T-cell (primary cell): Measurements from ENCODE around the gene SSBP4. TPM values are rescaled to one million over a fixed set of nuclear protein-coding genes. Genes with fewer than 3 reads are reported as not detected.

Experiments
- ATAC-seq, 4 experiments: fragments of 200-7000 bp in 3 of 4; fragments of 150-1000 bp in 1 of 4; cut with Tn5 transposase; replicated peaks in 1 of 4; 1 replicate in 3 of 4; 2 replicates in 1 of 4; pipeline ENCODE4 v1.10.0; 2021; ENCODE audit warnings: moderate library complexity in 3 of 4, mild to moderate bottlenecking in 2 of 4, moderate number of reproducible peaks in 1 of 4
- CTCF ChIA-PET, 2 donors: fragments of 300-600 bp; sonication (Branson Sonifier 250); formaldehyde crosslinking; loops; one replicate each; lab custom pipeline; 2022; ENCODE audit warnings: antibody characterized with exemption in 2 of 2; lab: Charles Lee
- POLR2A ChIA-PET, 2 donors: fragments of 300-600 bp; sonication (Branson Sonifier 250); formaldehyde crosslinking; loops; one replicate each; lab custom pipeline; 2022; ENCODE audit warnings: antibody characterized with exemption in 2 of 2; lab: Charles Lee
- DNase-seq, 35 experiments: peaks; one replicate each; pipeline versions ENCODE4 v3.0.0 to v3.0.0-alpha.2; 2013 to 2023
- H3K27ac ChIP-seq: one replicate; pipeline ENCODE4 v1.5.1; 2013; ENCODE audit warnings: low read length
- H3K27me3 ChIP-seq, 2 experiments: replicated peaks in 1 of 2; 1 replicate in 1 of 2; 2 replicates in 1 of 2; pipeline versions ENCODE4 v1.6.1 to v1.7.0; 2013; ENCODE audit warnings: low read length in 1 of 2, mixed read lengths in 1 of 2; ENCODE audit not compliant: control insufficient read depth in 2 of 2, insufficient read depth in 2 of 2; ENCODE audit errors: extremely low read depth in 1 of 2
- H3K36me3 ChIP-seq, 2 donors: 1 replicate in 1 of 2; 2 replicates in 1 of 2; pipeline versions ENCODE4 v1.6.1 to v1.7.0; 2013; ENCODE audit warnings: low read length in 1 of 2; ENCODE audit not compliant: control insufficient read depth in 2 of 2, insufficient read depth in 1 of 2; ENCODE audit errors: extremely low read depth in 1 of 2
- H3K4me1 ChIP-seq, 2 experiments: 1 replicate in 1 of 2; 2 replicates in 1 of 2; pipeline versions ENCODE4 v1.6.1 to v1.7.0; 2013; ENCODE audit warnings: low read length in 2 of 2, mixed read lengths in 1 of 2; ENCODE audit not compliant: insufficient read depth in 2 of 2, control insufficient read depth in 1 of 2; ENCODE audit errors: extremely low read depth in 1 of 2
- H3K4me3 ChIP-seq, 2 donors: 1 replicate in 1 of 2; 2 replicates in 1 of 2; pipeline versions ENCODE4 v1.5.1 to v1.7.0; 2013; ENCODE audit warnings: mild to moderate bottlenecking in 2 of 2, low read length in 1 of 2, moderate library complexity in 1 of 2; ENCODE audit not compliant: control insufficient read depth in 1 of 2; ENCODE audit errors: extremely low read depth in 1 of 2
- H3K9me3 ChIP-seq: 2 replicates; pipeline ENCODE4 v1.7.0; 2013
- H3K27ac Mint-ChIP-seq, 2 donors: one replicate each; pipeline ENCODE4 v1.8.0; 2020 to 2021; ENCODE audit warnings: mild to moderate bottlenecking in 2 of 2, mixed read lengths in 2 of 2
- H3K27me3 Mint-ChIP-seq, 2 donors: one replicate each; pipeline ENCODE4 v1.8.0; 2021 to 2022; ENCODE audit warnings: mixed read lengths in 2 of 2
- H3K36me3 Mint-ChIP-seq: one replicate; pipeline ENCODE4 v1.8.0; 2021; ENCODE audit warnings: mixed read lengths
- H3K4me1 Mint-ChIP-seq, 3 donors: one replicate each; pipeline ENCODE4 v1.8.0; 2020 to 2022; ENCODE audit warnings: mixed read lengths in 3 of 3, mild to moderate bottlenecking in 1 of 3
- H3K4me3 Mint-ChIP-seq, 3 donors: one replicate each; pipeline ENCODE4 v1.8.0; 2020 to 2022; ENCODE audit warnings: mild to moderate bottlenecking in 3 of 3, mixed read lengths in 3 of 3, moderate library complexity in 3 of 3
- H3K9me3 Mint-ChIP-seq, 3 donors: one replicate each; pipeline ENCODE4 v1.8.0; 2020 to 2022; ENCODE audit warnings: mixed read lengths in 3 of 3
- WGBS: methylation state at CpG from one replicate; pipeline ENCODE4 v1.1.5; 2013; ENCODE audit warnings: missing lambda C conversion rate; ENCODE audit not compliant: insufficient coverage; 5-methylcytosine and 5-hydroxymethylcytosine counted together
- total RNA-seq, 35 experiments: library from RNA in 6 of 35; stranded (reverse) in 6 of 35; fragments of 120-200 nt in 1 of 35; gene quantifications; one replicate each; pipeline versions ENCODE4 v1.2.1 to v1.2.4 and lab custom pipeline; 2013 to 2026

The SSBP4 gene
- total RNA-seq, 5 donors from 2014 or later (not counting 1 experiment from before 2014, with no cell fraction given) = 71.3 to 127 (median 102) TPM

DNA sequence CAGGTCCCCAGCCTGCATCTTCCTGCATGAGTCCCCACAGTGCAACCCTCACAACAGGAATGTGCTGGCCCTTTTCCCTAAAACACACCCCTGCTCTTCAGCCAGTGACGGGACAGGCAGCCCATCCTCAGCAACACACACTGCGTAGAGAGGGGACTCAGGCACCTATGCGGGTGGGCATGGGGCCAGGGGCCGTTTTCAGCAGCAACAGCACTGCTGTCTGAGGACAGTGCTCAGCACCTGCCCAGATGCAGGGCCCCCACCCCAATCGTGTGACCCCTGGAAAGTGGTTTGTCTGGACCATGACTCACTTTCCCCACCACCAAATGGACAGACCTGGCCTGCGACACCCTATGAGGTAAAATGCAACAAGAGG, 46.8 kb downstream of the SSBP4 start:
- POLR2A ChIA-PET = no interaction called here
- Mint-ChIP-seq H3K27ac (no peak overlapping the region), H3K27me3 (no peaks in the 10 kb centered on the region), H3K36me3 (peaks cover 23% of the 10 kb centered on the region), H3K4me1 (peaks cover 0 to 25% (median 9%) of the 10 kb centered on the region in 3 donors), H3K9me3 (no peaks in the 10 kb centered on the region), H3K4me3 (no peak overlapping the region)
- 93% methylated on average over 5 of the region's 6 CpGs for WGBS
- DNase-seq (no peak), ATAC-seq (no peak)
- no peak overlapping the region for H3K27ac ChIP-seq
- CTCF ChIA-PET = no interaction called here
- H3K36me3 ChIP-seq = peaks cover 9 to 45% of the 10 kb centered on the region in 2 donors
- peaks cover 0 to 32% of the 10 kb centered on the region in 2 experiments for H3K4me1 ChIP-seq
- H3K9me3 ChIP-seq = no peaks in the 10 kb centered on the region
- H3K4me3 ChIP-seq = no peak overlapping the region
- H3K27me3 ChIP-seq = no peaks in the 10 kb centered on the region

GRCh38 chr19:18466354-18466753, 47.2 kb downstream of the SSBP4 start:
- no peak overlapping the region for H3K4me3 ChIP-seq
- Mint-ChIP-seq H3K4me3 (no peak overlapping the region), H3K9me3 (no peaks in the 10 kb centered on the region), H3K27ac (no peak overlapping the region), H3K4me1 (peaks cover 0 to 25% (median 9%) of the 10 kb centered on the region in 3 donors), H3K27me3 (no peaks in the 10 kb centered on the region), H3K36me3 (peaks cover 22% of the 10 kb centered on the region)
- H3K36me3 ChIP-seq = peaks cover 9 to 43% of the 10 kb centered on the region in 2 donors
- ChIA-PET POLR2A (no interaction called here), CTCF (no interaction called here)
- peaks cover 0 to 32% of the 10 kb centered on the region in 2 experiments for H3K4me1 ChIP-seq
- H3K27ac ChIP-seq = no peak overlapping the region
- H3K27me3 ChIP-seq = no peaks in the 10 kb centered on the region
- DNase-seq = no peak
- ATAC-seq = no peak
- 96% methylated on average over 11 of the region's 11 CpGs for WGBS
- H3K9me3 ChIP-seq = no peaks in the 10 kb centered on the region

DNA sequence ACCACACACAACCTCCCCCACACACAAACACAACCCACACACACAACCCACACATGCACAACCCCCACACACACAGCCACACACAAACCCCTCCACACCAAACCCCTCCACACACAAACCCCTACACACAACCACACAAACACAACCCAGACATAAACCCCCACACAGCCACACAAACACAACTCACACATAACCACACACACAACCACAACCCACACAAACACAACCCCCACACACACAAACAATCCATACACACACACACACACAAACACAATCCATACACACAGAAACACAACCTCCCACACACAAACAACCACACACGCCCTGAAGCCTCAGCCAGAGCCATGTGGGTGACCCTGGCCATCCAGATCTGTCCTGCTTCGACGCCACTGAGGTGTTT, 48.8 kb downstream of the SSBP4 start:
- 95% methylated on average over 3 of the region's 3 CpGs for WGBS
- peaks cover 12 to 38% of the 10 kb centered on the region in 2 donors for H3K36me3 ChIP-seq
- peaks cover 2 to 24% (median 11%) of the 10 kb centered on the region in 3 donors for H3K4me1 Mint-ChIP-seq

GRCh38 chr19:18468517-18468916, 49.3 kb downstream of the SSBP4 start:
- CTCF ChIA-PET = interaction anchor here (0.5 to 0.6 kb wide), 2 partner anchors 209 to 636 kb away, joined by 3 read pairs; no protein-coding TSS in a partner anchor
- Histone ChIP-seq H3K36me3 (peaks cover 12 to 39% of the 10 kb centered on the region in 2 donors), H3K4me3 (no peak overlapping the region), H3K9me3 (no peaks in the 10 kb centered on the region), H3K27ac (no peak overlapping the region), H3K27me3 (no peaks in the 10 kb centered on the region), H3K4me1 (peaks cover 0 to 38% of the 10 kb centered on the region in 2 experiments)
- no peak for DNase-seq
- Mint-ChIP-seq H3K27me3 (no peaks in the 10 kb centered on the region), H3K27ac (no peak overlapping the region), H3K4me3 (no peak overlapping the region), H3K36me3 (peaks cover 12% of the 10 kb centered on the region), H3K9me3 (no peaks in the 10 kb centered on the region), H3K4me1 (peaks cover 4 to 28% (median 13%) of the 10 kb centered on the region in 3 donors)
- 79% methylated on average over 2 of the region's 3 CpGs for WGBS
- no peak for ATAC-seq
- POLR2A ChIA-PET = no interaction called here

More for the DNA sequence above, 48.8 kb downstream of the SSBP4 start:
- no peaks in the 10 kb centered on the region for H3K27me3 ChIP-seq
- H3K4me3 ChIP-seq = no peak overlapping the region
- ChIA-PET POLR2A (no interaction called here), CTCF (interaction anchor here in 1 of 2 donors (0.5 kb wide), 1 partner anchor 210 kb away, joined by 3 read pairs; no protein-coding TSS in a partner anchor)
- Mint-ChIP-seq H3K27me3 (no peaks in the 10 kb centered on the region), H3K9me3 (no peaks in the 10 kb centered on the region), H3K27ac (peak overlapping the region in 1 of 2 donors; percentile 48), H3K4me3 (no peak overlapping the region), H3K36me3 (peaks cover 13% of the 10 kb centered on the region)
- no peaks in the 10 kb centered on the region for H3K9me3 ChIP-seq
- ATAC-seq (no peak), DNase-seq (no peak)
- no peak overlapping the region for H3K27ac ChIP-seq
- H3K4me1 ChIP-seq = peaks cover 0 to 33% of the 10 kb centered on the region in 2 experiments

DNA sequence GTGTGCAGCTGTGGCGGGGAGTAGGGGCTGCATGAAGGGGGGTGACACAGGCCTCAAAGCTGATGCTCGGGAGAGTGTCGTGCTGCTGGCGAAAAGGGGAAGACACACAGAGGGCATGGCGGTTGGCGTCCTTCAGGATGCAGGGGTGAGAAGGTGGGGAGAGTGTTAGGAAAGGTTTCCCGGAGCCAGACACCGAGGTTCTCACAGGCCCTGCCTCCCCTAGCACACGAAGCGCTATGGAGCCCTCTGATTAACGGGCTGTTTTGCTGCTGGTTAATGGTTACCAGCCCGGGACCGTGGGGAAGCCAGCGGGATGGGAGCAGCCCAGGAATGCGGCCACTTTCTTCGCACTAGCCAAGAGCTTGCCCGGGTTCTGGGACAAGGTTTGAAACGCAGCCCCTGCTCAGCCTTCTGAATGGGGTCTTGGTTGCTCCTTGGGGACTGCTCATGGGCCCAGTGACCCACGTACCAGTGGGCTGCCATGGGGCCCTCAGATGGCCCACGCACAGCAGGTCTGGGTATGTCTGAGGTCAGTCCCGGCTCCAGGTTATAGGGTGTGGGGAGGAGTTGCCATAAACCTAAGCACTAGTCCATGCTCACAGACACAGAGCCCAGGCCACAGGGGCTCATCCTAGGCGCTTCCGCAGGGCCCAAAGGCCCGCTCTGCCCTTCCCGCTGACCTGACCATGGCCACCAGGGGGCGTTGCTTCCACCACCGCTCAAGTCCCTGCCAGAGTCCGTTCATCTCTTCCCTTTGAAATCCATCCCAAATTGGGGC, 50.1 kb downstream of the SSBP4 start:
- no peak overlapping the region for H3K4me3 ChIP-seq
- DNase-seq (peak in 30 of 35 experiments; percentile 29 to 80 (median 52)), ATAC-seq (peak; percentile 52 to 55 (median 53))
- H3K4me1 ChIP-seq = peaks cover 0 to 46% of the 10 kb centered on the region in 2 experiments
- no peak overlapping the region for H3K27ac ChIP-seq
- Mint-ChIP-seq H3K36me3 (peaks cover 11% of the 10 kb centered on the region), H3K27ac (no peak overlapping the region), H3K4me1 (peaks cover 4 to 35% (median 16%) of the 10 kb centered on the region in 3 donors), H3K4me3 (no peak overlapping the region), H3K27me3 (no peaks in the 10 kb centered on the region), H3K9me3 (no peaks in the 10 kb centered on the region)
- H3K27me3 ChIP-seq = no peaks in the 10 kb centered on the region
- CTCF ChIA-PET = interaction anchor here (0.6 to 1.1 kb wide), 5 partner anchors 16 to 636 kb away, joined by 3 to 5 read pairs (median 3); no protein-coding TSS in a partner anchor
- H3K9me3 ChIP-seq = no peaks in the 10 kb centered on the region
- peaks cover 12 to 36% of the 10 kb centered on the region in 2 donors for H3K36me3 ChIP-seq
- POLR2A ChIA-PET = no interaction called here
- 82% methylated on average over 23 of the region's 28 CpGs for WGBS

DNA sequence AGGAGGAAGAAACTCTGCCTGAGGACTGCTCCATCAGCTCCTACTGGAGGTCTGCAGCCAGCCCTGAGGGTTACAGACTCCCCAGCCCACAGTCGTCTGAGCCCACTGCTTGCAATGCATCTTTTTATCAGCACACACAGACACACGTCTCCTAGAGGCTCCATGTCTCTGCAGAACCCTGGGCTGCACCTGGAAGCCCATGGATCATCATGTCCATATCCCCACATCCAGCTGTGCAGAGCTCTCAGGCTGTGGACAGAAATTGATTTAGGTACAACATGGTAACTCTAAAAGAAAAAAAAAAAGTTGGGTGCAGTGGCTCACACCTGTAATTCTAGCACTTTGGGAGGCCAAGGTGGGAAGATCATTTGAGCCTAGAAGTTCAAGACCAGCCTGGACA, 51.6 kb downstream of the SSBP4 start:
- POLR2A ChIA-PET = no interaction called here
- H3K36me3 ChIP-seq = peaks cover 8 to 22% of the 10 kb centered on the region in 2 donors
- H3K9me3 Mint-ChIP-seq = no peaks in the 10 kb centered on the region

More for the DNA sequence above, 51.6 kb downstream of the SSBP4 start:
- Histone ChIP-seq H3K9me3 (no peaks in the 10 kb centered on the region), H3K4me1 (peaks cover 0 to 61% of the 10 kb centered on the region in 2 experiments), H3K4me3 (no peak overlapping the region), H3K27ac (no peak overlapping the region), H3K27me3 (no peaks in the 10 kb centered on the region)
- no peaks in the 10 kb centered on the region for H3K27me3 Mint-ChIP-seq
- peak overlapping the region in 1 of 2 donors; percentile 22 for H3K27ac Mint-ChIP-seq
- H3K36me3 Mint-ChIP-seq = no peaks in the 10 kb centered on the region
- no peak overlapping the region for H3K4me3 Mint-ChIP-seq
- no CpG with 5 or more reads among the region's 2 CpGs for WGBS
- H3K4me1 Mint-ChIP-seq = peaks cover 12 to 51% (median 31%) of the 10 kb centered on the region in 3 donors
- no peak for ATAC-seq
- CTCF ChIA-PET = interaction anchor here in 1 of 2 donors (0.7 to 1.1 kb wide), 2 partner anchors 12 to 49 kb away, joined by 3 to 5 read pairs; no protein-coding TSS in a partner anchor
- no peak for DNase-seq
